OCI-LY1 (cell line): ENCODE data around the gene CDH8.
"Not testable (repeated sequence)": the region's sequence is repeated elsewhere in the genome, so short reads cannot be mapped to it uniquely, and the experiment has no call there.

Source experiments
- H2AFZ ChIP-seq: fragments of 200-600 bp; sonication (generic), shearing (Covaris generic); 2 replicates; pipeline ENCODE4 v1.6.0; 2014; ENCODE audit warnings: antibody characterized with exemption, mild to moderate bottlenecking, low read length
- H3F3A ChIP-seq: fragments of 200-600 bp; sonication (generic), shearing (Covaris generic); 2 replicates; pipeline ENCODE4 v1.6.0; 2014; ENCODE audit warnings: mild to moderate bottlenecking, antibody characterized with exemption, low read length, moderate library complexity; ENCODE audit not compliant: insufficient read depth
- H3K27ac ChIP-seq: fragments of 200-600 bp; sonication (generic); 2 replicates; pipeline ENCODE4 v1.5.1; 2014; ENCODE audit warnings: low read length, mixed run types, mild to moderate bottlenecking, low read depth; ENCODE audit not compliant: poor library complexity, severe bottlenecking
- H3K27me3 ChIP-seq: fragments of 200-600 bp; sonication (generic); 2 replicates; pipeline ENCODE4 v1.6.0; 2014; ENCODE audit warnings: antibody characterized with exemption, mild to moderate bottlenecking, low read length, moderate library complexity; ENCODE audit not compliant: insufficient read depth
- H3K36me3 ChIP-seq: fragments of 200-600 bp; sonication (generic); 2 replicates; pipeline ENCODE4 v1.6.1; 2014; ENCODE audit warnings: mild to moderate bottlenecking, antibody characterized with exemption, low read length, moderate library complexity, mixed read lengths; ENCODE audit not compliant: insufficient read depth
- H3K4me1 ChIP-seq: fragments of 200-600 bp; sonication (generic); 2 replicates; pipeline ENCODE4 v1.5.1; 2014; ENCODE audit warnings: mild to moderate bottlenecking, low read length, moderate library complexity; ENCODE audit not compliant: insufficient read depth, severe bottlenecking
- H3K4me2 ChIP-seq: fragments of 200-600 bp; sonication (generic), shearing (Covaris generic); 2 replicates; pipeline ENCODE4 v1.6.1; 2014; ENCODE audit warnings: low read length
- H3K4me3 ChIP-seq: fragments of 200-600 bp; sonication (generic); 2 replicates; pipeline ENCODE4 v1.5.1; 2014; ENCODE audit warnings: low read length, low read depth, mild to moderate bottlenecking, mixed read lengths; ENCODE audit not compliant: poor library complexity, severe bottlenecking
- H3K79me2 ChIP-seq: fragments of 200-600 bp; shearing (Covaris generic); 2 replicates; pipeline ENCODE4 v1.6.1; 2016; ENCODE audit warnings: mixed run types, low read length, mixed read lengths; ENCODE audit not compliant: insufficient read depth
- H3K9ac ChIP-seq: fragments of 200-600 bp; sonication (generic), shearing (Covaris generic); 2 replicates; pipeline ENCODE4 v1.6.1; 2014; ENCODE audit warnings: mild to moderate bottlenecking, low read length, mixed read lengths
- H3K9me2 ChIP-seq: fragments of 200-600 bp; sonication (generic), shearing (Covaris generic); 2 replicates; pipeline ENCODE4 v1.6.1; 2014; ENCODE audit warnings: low read depth, mild to moderate bottlenecking, low read length, mixed read lengths
- H3K9me3 ChIP-seq: fragments of 200-600 bp; shearing (Covaris generic); 2 replicates; pipeline ENCODE4 v1.6.1; 2014; ENCODE audit warnings: low read length, mixed read lengths
- H4K20me1 ChIP-seq: fragments of 200-600 bp; sonication (generic), shearing (Covaris generic); 2 replicates; pipeline ENCODE4 v1.6.0; 2016; ENCODE audit warnings: mild to moderate bottlenecking, low read length; ENCODE audit not compliant: insufficient read depth
- EZH2 ChIP-seq: fragments of 200-600 bp; sonication (generic), shearing (Covaris generic); IDR thresholded peaks from 2 replicates; pipeline ENCODE4 v1.8.0; 2017; ENCODE audit warnings: borderline replicate concordance, mixed run types, mild to moderate bottlenecking, antibody characterized with exemption, low read length, moderate library complexity, mixed read lengths
- TF ChIP-seq, protein P1 (sequence below): fragments of 200-600 bp; sonication (generic), shearing (Covaris generic); IDR thresholded peaks from 2 replicates; pipeline ENCODE4 v1.5.1; 2017; ENCODE audit warnings: mild to moderate bottlenecking, antibody characterized with exemption, low read length, moderate library complexity, mixed read lengths

The CDH8 gene

DNA sequence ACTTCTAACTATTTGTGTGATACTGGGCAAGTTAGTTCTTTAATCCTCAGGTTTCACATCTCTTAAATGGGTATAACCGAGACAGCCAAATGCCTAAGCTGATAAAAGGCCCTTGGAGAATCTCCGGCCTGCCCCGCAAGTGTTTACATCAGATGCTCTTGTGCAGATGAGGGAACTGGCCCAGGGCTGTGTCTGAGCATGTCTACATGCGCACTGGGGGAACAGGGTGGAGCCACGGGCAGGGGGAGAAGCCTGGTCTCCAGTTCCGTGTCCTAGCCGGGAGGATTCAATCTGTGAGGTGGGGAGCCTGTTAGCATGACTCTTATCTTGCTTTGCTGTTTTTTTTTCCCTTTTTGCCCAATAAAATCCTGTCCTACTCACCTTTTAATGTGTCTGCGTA is 222.9 kb downstream of the CDH8 start:
- no peak for TF ChIP-seq EZH2
- TF ChIP-seq, protein P1, sequence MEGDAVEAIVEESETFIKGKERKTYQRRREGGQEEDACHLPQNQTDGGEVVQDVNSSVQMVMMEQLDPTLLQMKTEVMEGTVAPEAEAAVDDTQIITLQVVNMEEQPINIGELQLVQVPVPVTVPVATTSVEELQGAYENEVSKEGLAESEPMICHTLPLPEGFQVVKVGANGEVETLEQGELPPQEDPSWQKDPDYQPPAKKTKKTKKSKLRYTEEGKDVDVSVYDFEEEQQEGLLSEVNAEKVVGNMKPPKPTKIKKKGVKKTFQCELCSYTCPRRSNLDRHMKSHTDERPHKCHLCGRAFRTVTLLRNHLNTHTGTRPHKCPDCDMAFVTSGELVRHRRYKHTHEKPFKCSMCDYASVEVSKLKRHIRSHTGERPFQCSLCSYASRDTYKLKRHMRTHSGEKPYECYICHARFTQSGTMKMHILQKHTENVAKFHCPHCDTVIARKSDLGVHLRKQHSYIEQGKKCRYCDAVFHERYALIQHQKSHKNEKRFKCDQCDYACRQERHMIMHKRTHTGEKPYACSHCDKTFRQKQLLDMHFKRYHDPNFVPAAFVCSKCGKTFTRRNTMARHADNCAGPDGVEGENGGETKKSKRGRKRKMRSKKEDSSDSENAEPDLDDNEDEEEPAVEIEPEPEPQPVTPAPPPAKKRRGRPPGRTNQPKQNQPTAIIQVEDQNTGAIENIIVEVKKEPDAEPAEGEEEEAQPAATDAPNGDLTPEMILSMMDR = no peak
- H3K36me3 ChIP-seq = no peaks in the 10 kb centered on the region
- no peak overlapping the region for H2AFZ ChIP-seq
- no peaks in the 10 kb centered on the region for H3K9me3 ChIP-seq
- no peak overlapping the region for H3K27ac ChIP-seq
- H3K9me2 ChIP-seq = no peaks in the 10 kb centered on the region
- no peak overlapping the region for H3K4me3 ChIP-seq
- H3K9ac ChIP-seq = no peak overlapping the region
- no peak overlapping the region for H3K4me2 ChIP-seq
- no peaks in the 10 kb centered on the region for H3K27me3 ChIP-seq
- no peaks in the 10 kb centered on the region for H3K79me2 ChIP-seq
- no peaks in the 10 kb centered on the region for H3K4me1 ChIP-seq
- H4K20me1 ChIP-seq = no peaks in the 10 kb centered on the region
- H3F3A ChIP-seq = no peaks in the 10 kb centered on the region

DNA sequence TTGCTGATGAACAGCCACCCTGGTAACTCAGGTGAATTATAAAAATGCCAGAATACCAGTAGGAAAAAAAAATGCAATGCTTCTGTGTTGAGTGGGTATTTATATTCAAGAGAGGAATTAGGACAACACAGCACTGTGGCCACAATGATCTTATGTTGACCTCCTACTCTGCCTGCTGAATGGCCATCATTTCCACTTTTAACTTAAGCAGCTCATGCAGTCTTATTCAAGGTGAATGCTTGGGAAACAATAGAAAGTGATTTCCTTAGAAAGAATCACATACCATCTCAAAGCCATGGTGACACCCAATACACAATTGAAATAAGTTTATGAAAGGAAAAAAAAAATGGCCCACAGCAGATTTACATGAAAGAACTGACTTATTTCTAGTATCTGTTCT is 224.0 kb downstream of the CDH8 start:
- H3K4me3 ChIP-seq = no peak overlapping the region
- no peaks in the 10 kb centered on the region for H4K20me1 ChIP-seq
- TF ChIP-seq, protein P1 = no peak
- no peak for TF ChIP-seq EZH2

DNA sequence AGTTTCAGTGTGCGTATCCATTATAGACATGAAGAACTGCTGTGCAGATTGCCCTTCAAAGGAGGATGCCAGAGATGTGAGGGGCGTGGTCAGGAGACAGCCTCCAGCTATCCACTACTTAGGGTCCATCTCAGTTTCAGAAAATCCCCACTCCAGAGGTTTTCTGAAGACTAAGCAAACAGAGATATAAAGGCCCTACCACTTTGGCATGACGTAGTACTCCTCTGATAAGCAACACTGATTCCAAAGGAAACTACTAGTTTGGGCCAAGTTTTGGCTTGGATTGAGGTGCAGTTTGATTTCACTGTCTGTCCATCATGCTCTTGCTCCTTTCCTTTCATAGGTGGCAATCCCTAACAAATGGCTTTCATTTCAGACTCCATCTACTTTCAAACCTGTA is 228.7 kb downstream of the CDH8 start:
- Histone ChIP-seq H3K9me2 (no peaks in the 10 kb centered on the region), H3K4me2 (no peak overlapping the region)

More for the DNA sequence above, 224.0 kb downstream of the CDH8 start:
- Histone ChIP-seq H3K9me3 (no peaks in the 10 kb centered on the region), H3F3A (no peaks in the 10 kb centered on the region), H3K9ac (no peak overlapping the region), H3K9me2 (no peaks in the 10 kb centered on the region), H3K27me3 (no peaks in the 10 kb centered on the region), H3K4me1 (no peaks in the 10 kb centered on the region), H3K79me2 (no peaks in the 10 kb centered on the region), H3K4me2 (no peak overlapping the region), H2AFZ (no peak overlapping the region), H3K36me3 (no peaks in the 10 kb centered on the region), H3K27ac (no peak overlapping the region)

DNA sequence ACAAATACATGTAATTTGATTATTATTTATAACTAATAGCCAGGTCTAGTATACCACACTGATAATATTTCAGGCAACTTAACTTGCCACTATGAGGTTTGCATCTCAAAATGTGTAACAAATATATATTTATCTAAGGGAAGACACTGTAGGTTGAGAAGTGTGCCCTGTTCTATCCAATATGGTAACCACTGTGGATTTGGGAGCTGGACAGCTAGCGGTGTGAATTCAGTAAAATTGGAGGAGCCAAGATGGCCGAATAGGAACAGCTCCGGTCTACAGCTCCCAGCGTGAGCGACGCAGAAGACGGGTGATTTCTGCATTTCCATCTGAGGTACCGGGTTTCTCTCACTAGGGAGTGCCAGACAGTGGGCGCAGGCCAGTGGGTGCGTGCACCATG is 235.0 kb downstream of the CDH8 start:
- not testable (repeated sequence) for H3K27me3 ChIP-seq, H3K9me2 ChIP-seq, H3K4me1 ChIP-seq, H3K4me3 ChIP-seq, H3K36me3 ChIP-seq, H3K4me2 ChIP-seq, H3K9ac ChIP-seq, H3K79me2 ChIP-seq, H3K27ac ChIP-seq, H4K20me1 ChIP-seq, H3K9me3 ChIP-seq, H3F3A ChIP-seq, H2AFZ ChIP-seq

More for the DNA sequence above, 228.7 kb downstream of the CDH8 start:
- TF ChIP-seq, protein P1 = no peak
- Histone ChIP-seq H3K79me2 (no peaks in the 10 kb centered on the region), H3K4me3 (no peak overlapping the region), H4K20me1 (no peaks in the 10 kb centered on the region), H3K9ac (no peak overlapping the region), H3K27me3 (no peaks in the 10 kb centered on the region), H3K9me3 (no peaks in the 10 kb centered on the region), H3K36me3 (no peaks in the 10 kb centered on the region), H3K4me1 (no peaks in the 10 kb centered on the region), H3F3A (no peaks in the 10 kb centered on the region), H2AFZ (no peak overlapping the region), H3K27ac (no peak overlapping the region)
